Smooth muscle cell (in vitro differentiated cells): ENCODE data around the gene CHRDL1. TPM values are rescaled to one million over a fixed set of nuclear protein-coding genes. Genes with fewer than 3 reads are reported as not detected.

Source experiments
- DNase-seq: peaks from one replicate; lab custom pipeline; 2025; ENCODE audit not compliant: unreplicated experiment; lab: John Stamatoyannopoulos, UW
- H2AFZ ChIP-seq: fragments of 200-600 bp; sonication (generic); 2 replicates; pipeline ENCODE4 v1.6.0; 2016; ENCODE audit warnings: antibody characterized with exemption, low read depth, mild to moderate bottlenecking
- H3F3A ChIP-seq: fragments of 200-600 bp; sonication (generic); 2 replicates; pipeline ENCODE4 v1.6.0; 2017; ENCODE audit warnings: antibody characterized with exemption, low read depth
- H3K27ac ChIP-seq: fragments of 200-600 bp; sonication (generic); 2 replicates; pipeline ENCODE4 v1.5.1; 2016; ENCODE audit warnings: low read depth, mild to moderate bottlenecking
- H3K27me3 ChIP-seq: fragments of 200-600 bp; sonication (generic); 2 replicates; pipeline ENCODE4 v1.6.1; 2016; ENCODE audit warnings: low read depth, mild to moderate bottlenecking
- H3K36me3 ChIP-seq: fragments of 200-600 bp; sonication (generic); 2 replicates; pipeline ENCODE4 v1.5.1; 2016; ENCODE audit warnings: low read depth
- H3K4me1 ChIP-seq: fragments of 200-600 bp; sonication (generic); 2 replicates; pipeline ENCODE4 v1.5.1; 2016; ENCODE audit warnings: low read depth
- H3K4me2 ChIP-seq: fragments of 200-600 bp; sonication (generic); 2 replicates; pipeline ENCODE4 v1.6.0; 2016; ENCODE audit warnings: mild to moderate bottlenecking
- H3K4me3 ChIP-seq: fragments of 200-600 bp; sonication (generic); 2 replicates; pipeline ENCODE4 v1.5.1; 2016; ENCODE audit warnings: mild to moderate bottlenecking
- H3K79me2 ChIP-seq: fragments of 200-600 bp; sonication (generic); 2 replicates; pipeline ENCODE4 v1.6.0; 2016; ENCODE audit warnings: low read depth, mild to moderate bottlenecking
- H3K9ac ChIP-seq: fragments of 200-600 bp; sonication (generic); 2 replicates; pipeline ENCODE4 v1.6.0; 2016; ENCODE audit warnings: low read depth
- H3K9me3 ChIP-seq: fragments of 200-600 bp; sonication (generic); replicated peaks from 2 replicates; pipeline ENCODE4 v1.5.1; 2016; ENCODE audit warnings: low read depth
- H4K20me1 ChIP-seq: fragments of 200-600 bp; sonication (generic); 2 replicates; pipeline ENCODE4 v1.6.0; 2016; ENCODE audit warnings: low read depth
- WGBS: methylation state at CpG from one replicate; pipeline ENCODE4 v1.1.7; 2016; ENCODE audit warnings: low lambda C conversion rate; 5-methylcytosine and 5-hydroxymethylcytosine counted together
- polyA plus RNA-seq: library from polyadenylated mRNA; unstranded; fragments of >200 nt; fragmentation: Nextera tagmentation; extraction: Ambion mirVana; gene quantifications from 2 replicates; pipeline ENCODE4 v1.2.1, GENCODE V29; 2016
- total RNA-seq: library from RNA; depleted of rRNA; stranded (reverse); fragments of >200 nt; gene quantifications from 2 replicates; pipeline ENCODE4 v1.2.3, GENCODE V29; 2014
- TF ChIP-seq, protein P1 (sequence below): fragments of 200-600 bp; sonication (generic); IDR thresholded peaks from 2 replicates; pipeline ENCODE4 v1.5.1; 2017; ENCODE audit warnings: borderline replicate concordance, mild to moderate bottlenecking, antibody characterized with exemption; ENCODE audit not compliant: insufficient read depth, poor library complexity, severe bottlenecking

CHRDL1 gene
- total and polyA plus RNA-seq, 2 experiments from 2014 or later, result not detected

GRCh38 chrX:110746014-110746413 lies 49.6 kb downstream of the CHRDL1 start:
- DNase-seq, result no peak
- WGBS, result 54% methylated on average over 4 of the region's 4 CpGs
- TF ChIP-seq, protein P1, sequence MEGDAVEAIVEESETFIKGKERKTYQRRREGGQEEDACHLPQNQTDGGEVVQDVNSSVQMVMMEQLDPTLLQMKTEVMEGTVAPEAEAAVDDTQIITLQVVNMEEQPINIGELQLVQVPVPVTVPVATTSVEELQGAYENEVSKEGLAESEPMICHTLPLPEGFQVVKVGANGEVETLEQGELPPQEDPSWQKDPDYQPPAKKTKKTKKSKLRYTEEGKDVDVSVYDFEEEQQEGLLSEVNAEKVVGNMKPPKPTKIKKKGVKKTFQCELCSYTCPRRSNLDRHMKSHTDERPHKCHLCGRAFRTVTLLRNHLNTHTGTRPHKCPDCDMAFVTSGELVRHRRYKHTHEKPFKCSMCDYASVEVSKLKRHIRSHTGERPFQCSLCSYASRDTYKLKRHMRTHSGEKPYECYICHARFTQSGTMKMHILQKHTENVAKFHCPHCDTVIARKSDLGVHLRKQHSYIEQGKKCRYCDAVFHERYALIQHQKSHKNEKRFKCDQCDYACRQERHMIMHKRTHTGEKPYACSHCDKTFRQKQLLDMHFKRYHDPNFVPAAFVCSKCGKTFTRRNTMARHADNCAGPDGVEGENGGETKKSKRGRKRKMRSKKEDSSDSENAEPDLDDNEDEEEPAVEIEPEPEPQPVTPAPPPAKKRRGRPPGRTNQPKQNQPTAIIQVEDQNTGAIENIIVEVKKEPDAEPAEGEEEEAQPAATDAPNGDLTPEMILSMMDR, result no peak
- Histone ChIP-seq H3K36me3 (no peaks in the 10 kb centered on the region), H3K27ac (no peak overlapping the region), H3K4me1 (no peaks in the 10 kb centered on the region), H3F3A (no peaks in the 10 kb centered on the region), H4K20me1 (no peaks in the 10 kb centered on the region), H3K4me3 (no peak overlapping the region), H3K79me2 (no peaks in the 10 kb centered on the region), H2AFZ (no peak overlapping the region), H3K9ac (no peak overlapping the region), H3K4me2 (no peak overlapping the region), H3K27me3 (no peaks in the 10 kb centered on the region), H3K9me3 (peaks cover 2% of the 10 kb centered on the region)

- H3K36me3 ChIP-seq, result no peaks in the 10 kb centered on the region
- no peaks in the 10 kb centered on the region for H3K27me3 ChIP-seq
- no peak overlapping the region for H3K4me3 ChIP-seq
- 60% methylated on average over 2 of the region's 2 CpGs for WGBS
- no peaks in the 10 kb centered on the region for H3K79me2 ChIP-seq
- H3F3A ChIP-seq, result no peaks in the 10 kb centered on the region
- no peaks in the 10 kb centered on the region for H4K20me1 ChIP-seq
- H2AFZ ChIP-seq, result no peak overlapping the region
- no peak overlapping the region for H3K27ac ChIP-seq
- H3K4me2 ChIP-seq, result no peak overlapping the region
- H3K4me1 ChIP-seq, result no peaks in the 10 kb centered on the region
- H3K9me3 ChIP-seq, result peaks cover 2% of the 10 kb centered on the region
- TF ChIP-seq, protein P1, result no peak
- no peak for DNase-seq
- no peak overlapping the region for H3K9ac ChIP-seq
Measured at GRCh38 chrX:110745288-110745687, 50.3 kb downstream of the CHRDL1 start.

- DNase-seq, result no peak
- Histone ChIP-seq H3K36me3 (no peaks in the 10 kb centered on the region), H3K4me2 (no peak overlapping the region)
Measured at GRCh38 chrX:110743679-110744340, 51.8 kb downstream of the CHRDL1 start.

More at GRCh38 chrX:110743679-110744340, 51.8 kb downstream of the CHRDL1 start:
- no peaks in the 10 kb centered on the region for H3F3A ChIP-seq
- no peak overlapping the region for H3K27ac ChIP-seq
- H3K9me3 ChIP-seq, result peaks cover 2% of the 10 kb centered on the region
- H4K20me1 ChIP-seq, result no peaks in the 10 kb centered on the region
- no peaks in the 10 kb centered on the region for H3K27me3 ChIP-seq
- TF ChIP-seq, protein P1, result no peak
- no peak overlapping the region for H2AFZ ChIP-seq
- no peak overlapping the region for H3K9ac ChIP-seq
- no peak overlapping the region for H3K4me3 ChIP-seq
- H3K79me2 ChIP-seq, result no peaks in the 10 kb centered on the region
- WGBS, result 52% methylated on average over 5 of the region's 5 CpGs
- no peaks in the 10 kb centered on the region for H3K4me1 ChIP-seq
